ENCODE results near the gene SEMA4C. TPM values are rescaled to one million over a fixed set of nuclear protein-coding genes. Genes with fewer than 3 reads are reported as not detected.

The SEMA4C gene
- total and polyA plus RNA-seq, 9 of the 15 experiments (the other 6 are each of a cell fraction or from before 2014, with no cell fraction given) = 0.32 to 59.7 (median 23.9) TPM

GRCh38 chr2:96898641-96899412 is 28.9 kb upstream of the SEMA4C start:
- peaks cover 2% of the 10 kb centered on the region; the same call in 2 of the 3 replicates for H3K36me3 ChIP-seq (ENCODE audit: control insufficient read depth, insufficient read depth, low read length)
- FAIRE-seq = no peak

More at GRCh38 chr2:96898641-96899412, 28.9 kb upstream of the SEMA4C start:
- Histone ChIP-seq H3K9me3 (replicated peaks; ENCODE audit: control insufficient read depth, insufficient read depth, low read depth, low read length) (no peaks in the 10 kb centered on the region), H4K20me1 (replicated peaks; ENCODE audit: control insufficient read depth, insufficient read depth, low read length) (no peaks in the 10 kb centered on the region), H3K4me3 (no peak overlapping the region), H3K27me3 (ENCODE audit: control insufficient read depth in 2 of 2, insufficient read depth in 2 of 2, low read length in 2 of 2) (no peaks in the 10 kb centered on the region), H3K4me1 (replicated peaks in 1 of 2; ENCODE audit: control insufficient read depth in 2 of 2, insufficient read depth in 2 of 2, low read length in 2 of 2) (peaks cover 42 to 75% of the 10 kb centered on the region in 2 experiments; a peak in 4 of 5 replicates), H2AFZ (ENCODE audit: low read depth, low read length) (no peak overlapping the region), H3K9ac (ENCODE audit: insufficient read depth in 1 of 2, low read depth in 2 of 2, low read length in 2 of 2) (peak overlapping the region in 1 of 2 experiments; percentile 78; a peak in 2 of 4 replicates), H3K4me2 (ENCODE audit: insufficient read depth, low read length) (no peak overlapping the region), H3K9me1 (ENCODE audit: control insufficient read depth, insufficient read depth, low read length) (no peaks in the 10 kb centered on the region), H3K27ac (ENCODE audit: extremely low read depth, low read depth, low read length) (no peak overlapping the region), H3K79me2 (ENCODE audit: control insufficient read depth, insufficient read depth, low read length) (peaks cover 18% of the 10 kb centered on the region)
- in situ Hi-C loops (cut with MboI) (no loop called here), intact Hi-C loops (cut with micrococcal nuclease) (loop anchor here (5.0 kb wide), 1 partner anchor 43 kb away; no protein-coding TSS in a partner anchor)
- TF ChIP-seq NFATC3 (IDR thresholded peaks at IDR 0.05) (no peak), SNRNP70 (optimal IDR thresholded peaks at IDR 0.05; ENCODE audit: low read depth, low read length) (no peak), ZNF174 (CRISPR knock-in tag; IDR thresholded peaks at IDR 0.05) (no peak), ZNF444 (CRISPR knock-in tag; IDR thresholded peaks at IDR 0.05) (no peak), ZNF707 (CRISPR knock-in tag; conservative IDR thresholded peaks at IDR 0.05) (no peak), CBFA2T3 (IDR thresholded peaks at IDR 0.05) (no peak), ZC3H8 (IDR thresholded peaks at IDR 0.05) (no peak)
- TF ChIP-seq, protein P1, sequence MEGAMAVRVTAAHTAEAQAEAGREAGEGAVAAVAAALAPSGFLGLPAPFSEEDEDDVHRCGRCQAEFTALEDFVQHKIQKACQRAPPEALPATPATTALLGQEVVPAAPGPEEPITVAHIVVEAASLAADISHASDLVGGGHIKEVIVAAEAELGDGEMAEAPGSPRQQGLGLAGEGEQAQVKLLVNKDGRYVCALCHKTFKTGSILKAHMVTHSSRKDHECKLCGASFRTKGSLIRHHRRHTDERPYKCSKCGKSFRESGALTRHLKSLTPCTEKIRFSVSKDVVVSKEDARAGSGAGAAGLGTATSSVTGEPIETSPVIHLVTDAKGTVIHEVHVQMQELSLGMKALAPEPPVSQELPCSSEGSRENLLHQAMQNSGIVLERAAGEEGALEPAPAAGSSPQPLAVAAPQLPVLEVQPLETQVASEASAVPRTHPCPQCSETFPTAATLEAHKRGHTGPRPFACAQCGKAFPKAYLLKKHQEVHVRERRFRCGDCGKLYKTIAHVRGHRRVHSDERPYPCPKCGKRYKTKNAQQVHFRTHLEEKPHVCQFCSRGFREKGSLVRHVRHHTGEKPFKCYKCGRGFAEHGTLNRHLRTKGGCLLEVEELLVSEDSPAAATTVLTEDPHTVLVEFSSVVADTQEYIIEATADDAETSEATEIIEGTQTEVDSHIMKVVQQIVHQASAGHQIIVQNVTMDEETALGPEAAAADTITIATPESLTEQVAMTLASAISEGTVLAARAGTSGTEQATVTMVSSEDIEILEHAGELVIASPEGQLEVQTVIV (CRISPR knock-in tag; IDR thresholded peaks at IDR 0.05; ENCODE audit: borderline replicate concordance) = no peak
- no peak for ATAC-seq
- CTCF ChIA-PET (ENCODE audit: low intra/inter-chr PET ratio) = no interaction called here
- no TSS peak for BruUV-seq (replicated peaks)
- WGBS (ENCODE audit: insufficient coverage, low coverage, missing lambda C conversion rate) = 82% methylated on average over 9 of the region's 11 CpGs
- DNase-seq (ENCODE audit: extremely low read depth in 1 of 4, low spot score in 3 of 4) = no peak
- POLR2A ChIA-PET = interaction anchor here (1.1 to 1.3 kb wide), 3 partner anchors 8 to 24 kb away, joined by 3 to 4 read pairs (median 3); no protein-coding TSS in a partner anchor
